CD4-positive, alpha-beta T cell (primary cell): ENCODE results near the gene DENND5B. TPM values are rescaled to one million over a fixed set of nuclear protein-coding genes. Genes with fewer than 3 reads are reported as not detected.

Source experiments
- ATAC-seq: fragments of 200-7000 bp; cut with Tn5 transposase; one replicate; pipeline ENCODE4 v1.10.0; 2022; ENCODE audit warnings: mild to moderate bottlenecking; ENCODE audit not compliant: poor library complexity
- CTCF ChIA-PET: fragments of 350-600 bp; sonication (Branson Sonifier 250); formaldehyde crosslinking; loops from one replicate; lab custom pipeline; 2021; ENCODE audit warnings: antibody characterized with exemption, inconsistent platforms; lab: Charles Lee
- POLR2A ChIA-PET: fragments of 350-600 bp; sonication (Branson Sonifier 250); formaldehyde crosslinking; loops from one replicate; lab custom pipeline; 2021; ENCODE audit warnings: antibody characterized with exemption, inconsistent platforms; lab: Charles Lee
- DNase-seq, 14 experiments: peaks; one replicate each; pipeline ENCODE4 v3.0.0-alpha.2; 2013 to 2020; ENCODE audit warnings: mixed read lengths in 2 of 14
- H3K27ac ChIP-seq, 2 donors: one replicate each; pipeline versions ENCODE4 v1.5.1 to v1.7.0; 2013; ENCODE audit warnings: low read length in 2 of 2, low read depth in 1 of 2, mild to moderate bottlenecking in 1 of 2
- H3K27me3 ChIP-seq, 2 experiments: 1 replicate in 1 of 2; 2 replicates in 1 of 2; pipeline versions ENCODE4 v1.6.1 to v1.7.0; 2013; ENCODE audit warnings: low read length in 2 of 2, control low read depth in 1 of 2, mild to moderate bottlenecking in 1 of 2, moderate library complexity in 1 of 2; ENCODE audit not compliant: insufficient read depth in 2 of 2, control insufficient read depth in 1 of 2
- H3K36me3 ChIP-seq: one replicate; pipeline ENCODE4 v1.6.1; 2013; ENCODE audit warnings: low read length, control low read depth; ENCODE audit not compliant: insufficient read depth
- H3K4me1 ChIP-seq: one replicate; pipeline ENCODE4 v1.6.1; 2013; ENCODE audit warnings: low read length, control low read depth; ENCODE audit not compliant: insufficient read depth
- H3K4me3 ChIP-seq: one replicate; pipeline ENCODE4 v1.5.1; 2013; ENCODE audit warnings: mild to moderate bottlenecking, low read length, moderate library complexity
- H3K9me3 ChIP-seq, 2 experiments: 1 replicate in 1 of 2; 2 replicates in 1 of 2; pipeline versions ENCODE4 v1.6.1 to v1.7.0; 2013; ENCODE audit warnings: low read length in 2 of 2, mild to moderate bottlenecking in 2 of 2, control low read depth in 1 of 2, moderate library complexity in 1 of 2; ENCODE audit not compliant: control insufficient read depth in 1 of 2, insufficient read depth in 1 of 2
- H3K27ac Mint-ChIP-seq: one replicate; pipeline ENCODE4 v1.8.0; 2020; ENCODE audit warnings: mixed read lengths
- H3K27me3 Mint-ChIP-seq: one replicate; pipeline ENCODE4 v1.8.0; 2021; ENCODE audit warnings: mixed read lengths
- H3K36me3 Mint-ChIP-seq: one replicate; pipeline ENCODE4 v1.8.0; 2021; ENCODE audit warnings: low read depth, mixed read lengths
- H3K4me1 Mint-ChIP-seq: one replicate; pipeline ENCODE4 v1.8.0; 2021; ENCODE audit warnings: low read depth, mixed read lengths
- H3K4me3 Mint-ChIP-seq: one replicate; pipeline ENCODE4 v1.8.0; 2020; ENCODE audit warnings: mild to moderate bottlenecking, mixed read lengths
- H3K9me3 Mint-ChIP-seq: one replicate; pipeline ENCODE4 v1.8.0; 2020; ENCODE audit warnings: mixed read lengths
- intact Hi-C, 2 experiments: fragments of 100-400 bp; cut with DNase I in 1 of 2; cut with micrococcal nuclease in 1 of 2; formaldehyde crosslinking; loops; one replicate each; pipeline versions ENCODE4 v1.15.1 to v1.9.0; 2023 to 2025; cut with DNase I, micrococcal nuclease
- total RNA-seq, 174 experiments: library from RNA in 2 of 174; stranded (reverse) in 2 of 174; gene quantifications; one replicate each; pipeline ENCODE4 v1.2.3 and lab custom pipeline; 2021 to 2026
- TF ChIP-seq, protein P1 (sequence below): fragments of 200-600 bp; IDR thresholded peaks from one replicate; pipeline ENCODE4 v1.8.0; 2022; ENCODE audit warnings: antibody characterized with exemption, mild to moderate bottlenecking

Gene DENND5B
- total RNA-seq, 2 experiments from 2014 or later, result 0.22 to 0.25 TPM

DNA sequence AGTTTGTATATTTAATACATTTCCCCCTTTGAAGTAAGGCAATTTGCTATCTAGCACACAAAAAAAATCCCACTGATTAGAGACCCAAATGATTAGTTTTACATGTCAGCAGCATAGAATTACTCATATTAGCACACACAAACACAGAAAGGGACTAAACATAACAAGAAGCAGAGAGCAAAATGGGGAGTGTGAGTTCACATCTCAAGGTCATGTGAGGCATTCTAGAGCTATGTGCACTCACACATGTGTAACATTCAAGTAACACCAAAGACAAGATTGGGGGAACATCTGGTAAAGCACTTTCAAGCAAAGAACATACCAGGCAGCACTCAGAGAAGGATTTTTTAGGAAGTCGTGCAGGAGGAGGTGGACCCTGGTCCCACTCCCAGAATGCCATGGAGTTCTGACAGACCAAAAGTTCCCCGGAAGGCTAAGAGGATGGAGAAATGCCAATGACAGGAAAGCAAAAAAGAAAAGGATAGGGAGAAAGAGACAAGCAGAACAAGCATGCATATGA, 159.2 kb downstream of the DENND5B start:
- H3K36me3 Mint-ChIP-seq, result no peaks in the 10 kb centered on the region
- H3K4me1 ChIP-seq, result no peaks in the 10 kb centered on the region
- H3K27ac Mint-ChIP-seq, result no peak overlapping the region
- DNase-seq, result no peak
- H3K4me3 Mint-ChIP-seq, result no peak overlapping the region
- H3K4me3 ChIP-seq, result no peak overlapping the region
- no peaks in the 10 kb centered on the region for H3K36me3 ChIP-seq
- H3K9me3 Mint-ChIP-seq, result no peaks in the 10 kb centered on the region
- ChIA-PET CTCF (no interaction called here), POLR2A (no interaction called here)
- TF ChIP-seq, protein P1, sequence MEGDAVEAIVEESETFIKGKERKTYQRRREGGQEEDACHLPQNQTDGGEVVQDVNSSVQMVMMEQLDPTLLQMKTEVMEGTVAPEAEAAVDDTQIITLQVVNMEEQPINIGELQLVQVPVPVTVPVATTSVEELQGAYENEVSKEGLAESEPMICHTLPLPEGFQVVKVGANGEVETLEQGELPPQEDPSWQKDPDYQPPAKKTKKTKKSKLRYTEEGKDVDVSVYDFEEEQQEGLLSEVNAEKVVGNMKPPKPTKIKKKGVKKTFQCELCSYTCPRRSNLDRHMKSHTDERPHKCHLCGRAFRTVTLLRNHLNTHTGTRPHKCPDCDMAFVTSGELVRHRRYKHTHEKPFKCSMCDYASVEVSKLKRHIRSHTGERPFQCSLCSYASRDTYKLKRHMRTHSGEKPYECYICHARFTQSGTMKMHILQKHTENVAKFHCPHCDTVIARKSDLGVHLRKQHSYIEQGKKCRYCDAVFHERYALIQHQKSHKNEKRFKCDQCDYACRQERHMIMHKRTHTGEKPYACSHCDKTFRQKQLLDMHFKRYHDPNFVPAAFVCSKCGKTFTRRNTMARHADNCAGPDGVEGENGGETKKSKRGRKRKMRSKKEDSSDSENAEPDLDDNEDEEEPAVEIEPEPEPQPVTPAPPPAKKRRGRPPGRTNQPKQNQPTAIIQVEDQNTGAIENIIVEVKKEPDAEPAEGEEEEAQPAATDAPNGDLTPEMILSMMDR, result no peak
- no peaks in the 10 kb centered on the region for H3K4me1 Mint-ChIP-seq
- ATAC-seq, result no peak
- peaks cover 0 to 3% of the 10 kb centered on the region in 2 experiments for H3K27me3 ChIP-seq
- no peaks in the 10 kb centered on the region for H3K27me3 Mint-ChIP-seq
- H3K27ac ChIP-seq, result no peak overlapping the region
- intact Hi-C loops, result no loop called here
- no peaks in the 10 kb centered on the region for H3K9me3 ChIP-seq

DNA sequence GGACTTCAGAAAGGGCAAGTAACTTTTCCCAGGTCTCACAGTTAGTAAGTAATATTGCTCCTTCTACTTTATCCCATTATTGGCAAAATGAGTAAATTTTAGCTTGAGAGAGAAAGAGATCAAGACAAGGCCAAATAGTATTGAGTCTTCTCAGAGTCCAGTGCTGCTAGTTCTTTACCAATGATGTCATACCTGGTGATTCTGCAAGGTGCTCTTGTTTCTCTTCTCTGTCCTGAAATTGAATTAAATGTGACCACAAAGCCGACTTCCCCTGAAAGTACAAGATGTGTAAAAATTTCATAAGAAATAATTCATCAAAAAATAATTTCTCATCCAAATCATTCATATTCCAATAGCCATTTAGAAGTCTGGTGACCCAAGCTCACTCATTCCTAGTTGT, 167.5 kb downstream of the DENND5B start:
- Mint-ChIP-seq H3K36me3 (no peaks in the 10 kb centered on the region), H3K4me3 (no peak overlapping the region), H3K4me1 (no peaks in the 10 kb centered on the region), H3K9me3 (no peaks in the 10 kb centered on the region), H3K27me3 (no peaks in the 10 kb centered on the region), H3K27ac (no peak overlapping the region)
- ATAC-seq (no peak), DNase-seq (no peak)
- Histone ChIP-seq H3K4me3 (no peak overlapping the region), H3K36me3 (no peaks in the 10 kb centered on the region), H3K9me3 (no peaks in the 10 kb centered on the region), H3K27ac (no peak overlapping the region), H3K4me1 (no peaks in the 10 kb centered on the region), H3K27me3 (no peaks in the 10 kb centered on the region)
- ChIA-PET CTCF (no interaction called here), POLR2A (no interaction called here)
- intact Hi-C loops, result no loop called here
- TF ChIP-seq, protein P1, result no peak

DNA sequence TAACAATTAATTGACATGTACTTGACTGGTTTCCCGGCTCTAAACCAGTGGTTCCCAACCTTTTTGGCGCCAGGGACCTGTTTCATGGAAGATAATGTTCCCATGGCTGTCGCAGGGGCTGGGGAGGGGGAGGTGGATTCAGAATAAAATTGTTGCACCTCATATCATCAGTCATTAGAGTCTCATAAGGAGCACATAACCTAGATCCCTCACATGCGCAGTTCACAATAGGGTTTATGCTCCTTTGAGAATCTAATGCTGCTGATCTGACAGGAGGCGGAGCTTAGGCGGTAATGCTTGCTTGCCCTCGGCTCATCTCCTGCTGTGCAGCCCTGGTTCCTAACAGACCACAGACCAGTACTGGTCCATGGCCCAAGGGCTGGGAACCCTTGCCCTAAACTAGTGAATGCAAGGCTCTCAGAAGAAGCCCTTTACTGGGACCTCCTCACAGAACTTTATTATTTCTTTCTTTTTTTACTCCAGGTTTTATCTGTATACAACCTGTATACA, 178.6 kb downstream of the DENND5B start:
- intact Hi-C loops, result no loop called here
- Histone ChIP-seq H3K36me3 (no peaks in the 10 kb centered on the region), H3K9me3 (no peaks in the 10 kb centered on the region), H3K4me1 (no peaks in the 10 kb centered on the region), H3K27me3 (no peaks in the 10 kb centered on the region), H3K27ac (no peak overlapping the region), H3K4me3 (no peak overlapping the region)
- ChIA-PET POLR2A (no interaction called here), CTCF (no interaction called here)
- no peak overlapping the region for H3K4me3 Mint-ChIP-seq
- H3K4me1 Mint-ChIP-seq, result no peaks in the 10 kb centered on the region
- no peak for DNase-seq
- no peaks in the 10 kb centered on the region for H3K36me3 Mint-ChIP-seq
- TF ChIP-seq, protein P1, result no peak
- H3K27me3 Mint-ChIP-seq, result no peaks in the 10 kb centered on the region
- no peaks in the 10 kb centered on the region for H3K9me3 Mint-ChIP-seq
- H3K27ac Mint-ChIP-seq, result no peak overlapping the region
- no peak for ATAC-seq
